ENCODE measurements around the gene ASB18.

DNA sequence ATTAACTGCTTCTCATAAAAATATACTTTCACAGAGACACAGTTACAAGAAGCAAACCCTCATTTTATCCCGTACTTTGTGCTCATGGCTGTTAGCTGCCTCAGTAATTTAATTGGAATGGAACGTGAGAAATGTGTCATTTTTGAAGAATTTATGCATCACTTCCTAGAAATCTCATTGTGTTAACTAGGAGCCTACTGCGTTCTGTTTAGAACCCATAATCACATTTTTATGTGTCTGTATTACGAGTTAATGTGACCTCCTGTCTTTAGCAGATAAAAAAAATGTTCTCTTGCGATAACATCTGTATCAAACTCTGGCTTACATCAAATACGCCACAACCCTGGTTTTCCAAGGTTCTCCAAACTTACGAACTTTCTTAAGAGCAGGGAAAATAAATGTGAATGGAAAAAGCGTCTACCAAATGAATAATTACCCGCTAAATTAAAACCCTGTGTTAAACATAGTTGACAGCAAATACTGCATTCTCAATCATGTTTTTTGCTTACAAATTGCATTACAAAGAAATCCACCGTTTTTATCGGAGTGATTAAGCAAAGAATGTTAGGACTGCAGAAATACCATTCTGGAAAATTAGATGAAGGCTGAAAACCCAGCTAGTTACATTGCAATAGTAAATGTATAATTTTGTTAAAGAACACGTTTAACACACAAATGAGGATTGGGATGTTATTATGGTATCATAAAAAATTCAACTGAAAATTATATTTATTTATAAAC, 84.0 kb downstream of the ASB18 start:
- TF ChIP-seq, protein P1, sequence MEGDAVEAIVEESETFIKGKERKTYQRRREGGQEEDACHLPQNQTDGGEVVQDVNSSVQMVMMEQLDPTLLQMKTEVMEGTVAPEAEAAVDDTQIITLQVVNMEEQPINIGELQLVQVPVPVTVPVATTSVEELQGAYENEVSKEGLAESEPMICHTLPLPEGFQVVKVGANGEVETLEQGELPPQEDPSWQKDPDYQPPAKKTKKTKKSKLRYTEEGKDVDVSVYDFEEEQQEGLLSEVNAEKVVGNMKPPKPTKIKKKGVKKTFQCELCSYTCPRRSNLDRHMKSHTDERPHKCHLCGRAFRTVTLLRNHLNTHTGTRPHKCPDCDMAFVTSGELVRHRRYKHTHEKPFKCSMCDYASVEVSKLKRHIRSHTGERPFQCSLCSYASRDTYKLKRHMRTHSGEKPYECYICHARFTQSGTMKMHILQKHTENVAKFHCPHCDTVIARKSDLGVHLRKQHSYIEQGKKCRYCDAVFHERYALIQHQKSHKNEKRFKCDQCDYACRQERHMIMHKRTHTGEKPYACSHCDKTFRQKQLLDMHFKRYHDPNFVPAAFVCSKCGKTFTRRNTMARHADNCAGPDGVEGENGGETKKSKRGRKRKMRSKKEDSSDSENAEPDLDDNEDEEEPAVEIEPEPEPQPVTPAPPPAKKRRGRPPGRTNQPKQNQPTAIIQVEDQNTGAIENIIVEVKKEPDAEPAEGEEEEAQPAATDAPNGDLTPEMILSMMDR (IDR thresholded peaks at IDR 0.05) = no peak
- TF ChIP-seq EZH2 (IDR thresholded peaks at IDR 0.05) (peak; percentile 7), EZH2phosphoT487 (IDR thresholded peaks at IDR 0.05) (no peak)

Measured in neural progenitor cell (in vitro differentiated cells).